Uterus (tissue), 2 donors: ENCODE results near the gene PRR33.

ENCODE experiments used
- CTCF ChIP-seq, 4 experiments: fragments of 200-600 bp in 2 of 4; fragments of 450-650 bp in 2 of 4; sonication (generic) in 2 of 4; IDR thresholded peaks; one replicate each; pipeline ENCODE4 v1.5.1; 2016 to 2019; ENCODE audit warnings: antibody characterized with exemption in 4 of 4, mild to moderate bottlenecking in 2 of 4, moderate library complexity in 1 of 4
- POLR2A ChIP-seq, 2 donors: fragments of 450-650 bp; IDR thresholded peaks; one replicate each; pipeline ENCODE4 v1.6.1; 2016; ENCODE audit warnings: antibody characterized with exemption in 2 of 2, mild to moderate bottlenecking in 1 of 2, moderate library complexity in 1 of 2

- no peak for TF ChIP-seq CTCF (IDR thresholded peaks at IDR 0.05)
- no peak for TF ChIP-seq POLR2A (IDR thresholded peaks at IDR 0.05)
Observed at GRCh38 chr11:1866776-1867175, 24.9 kb downstream of the PRR33 start.
